HG02884 (cell line): ENCODE measurements around the gene HORMAD2.
"Not testable (repeated sequence)": the region's sequence is repeated elsewhere in the genome, so short reads cannot be mapped to it uniquely, and the experiment has no call there.

ENCODE experiments used
- ATAC-seq: cut with Tn5 transposase; IDR thresholded peaks from one replicate; pipeline ENCODE4 v1.9.1; 2021; ENCODE audit warnings: mild to moderate bottlenecking, moderate library complexity; ENCODE audit not compliant: unreplicated experiment

HORMAD2 gene

GRCh38 chr22:30205281-30206115, 125.2 kb downstream of the HORMAD2 start:
- no peak for ATAC-seq

- ATAC-seq: no peak
Measured at GRCh38 chr22:30206944-30207343, 126.7 kb downstream of the HORMAD2 start.

GRCh38 chr22:30208631-30209603, 128.7 kb downstream of the HORMAD2 start:
- no peak for ATAC-seq

DNA sequence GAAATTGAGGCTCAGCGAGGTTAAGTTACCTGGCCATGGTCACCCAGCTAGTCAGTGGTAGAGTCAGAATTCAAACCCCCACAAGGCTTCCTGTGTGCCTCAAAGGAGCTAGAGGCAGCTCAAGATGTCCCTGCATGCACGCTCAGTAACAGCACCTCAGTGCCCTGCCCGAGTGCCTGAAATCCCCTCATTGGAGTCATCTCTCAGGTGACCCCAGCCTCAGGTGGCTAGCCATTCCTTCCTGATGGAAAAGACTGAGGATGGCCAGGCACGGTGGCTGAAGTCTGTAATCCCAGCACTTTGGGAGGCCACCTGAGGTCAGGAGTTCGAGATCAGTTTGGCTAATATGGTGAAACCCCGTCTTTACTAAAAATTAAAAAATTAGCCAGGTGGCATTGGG, 129.4 kb downstream of the HORMAD2 start:
- ATAC-seq: no peak

DNA sequence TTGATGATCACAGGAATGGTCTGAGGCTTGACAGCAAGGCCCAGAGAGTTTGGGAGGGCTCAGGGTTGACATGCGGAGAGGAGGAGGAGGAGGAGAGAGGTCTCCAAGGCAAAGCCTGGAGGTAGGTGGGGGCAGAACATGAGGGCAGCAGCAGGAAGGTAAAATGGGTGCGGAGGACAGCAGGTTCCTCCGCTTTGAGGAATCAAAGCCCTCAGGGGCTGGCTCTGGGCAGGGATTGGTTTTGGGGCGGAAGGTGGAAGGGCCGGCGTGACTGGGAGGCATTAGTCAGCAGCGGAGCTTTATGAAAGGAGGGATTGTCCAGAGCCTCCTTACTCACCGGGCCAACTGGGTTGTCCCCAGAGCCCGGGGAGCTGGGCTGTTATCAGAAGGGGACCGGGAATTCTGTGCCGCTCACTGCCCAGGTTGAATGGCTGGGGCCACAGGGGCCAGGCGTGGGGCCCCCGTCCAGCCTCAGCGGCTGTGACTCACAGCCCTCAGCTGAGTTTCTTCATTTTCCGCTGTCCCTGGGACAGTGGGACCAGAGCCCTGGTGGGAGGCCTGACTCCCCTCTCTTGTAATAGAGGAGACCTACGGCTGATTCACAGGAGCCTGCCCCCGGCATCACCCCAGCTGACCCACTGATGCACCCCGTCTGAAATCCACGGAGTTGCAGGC, 130.1 kb downstream of the HORMAD2 start:
- no peak for ATAC-seq

DNA sequence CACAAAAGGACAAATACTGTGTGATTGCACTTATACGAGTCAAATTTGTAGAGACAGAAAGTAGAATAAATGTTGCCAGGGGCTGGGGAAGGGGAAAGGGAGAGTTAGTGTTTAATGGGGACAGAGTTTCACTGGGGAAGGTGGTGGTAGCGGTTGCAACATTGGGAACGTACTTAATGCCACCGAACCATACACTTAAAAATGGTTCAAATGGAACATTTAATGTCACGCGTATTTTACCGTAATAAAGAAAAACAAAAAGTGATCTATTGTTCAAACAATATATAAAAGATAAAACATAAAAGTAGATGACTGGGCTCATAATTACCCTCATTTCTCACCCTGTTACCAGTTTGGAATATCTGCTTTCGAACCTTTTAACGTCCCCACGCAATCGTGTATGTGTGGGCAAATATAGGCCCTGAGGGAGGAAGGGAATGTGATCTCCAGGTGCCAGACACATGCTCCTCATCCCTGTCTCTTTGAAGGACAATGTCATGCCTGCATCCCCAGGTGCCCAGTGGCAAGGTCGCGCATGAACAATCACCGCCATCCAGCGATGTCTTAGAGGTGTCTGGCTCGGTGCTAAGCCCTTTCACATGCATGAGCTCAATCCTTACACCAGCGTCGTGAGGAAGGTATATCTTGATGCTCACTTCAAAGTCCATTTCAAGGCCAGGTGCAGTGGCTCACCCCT, 131.0 kb downstream of the HORMAD2 start:
- ATAC-seq: no peak

GRCh38 chr22:30212363-30212995, 132.2 kb downstream of the HORMAD2 start:
- no peak for ATAC-seq

GRCh38 chr22:30212996-30213441, 132.8 kb downstream of the HORMAD2 start:
- no peak for ATAC-seq

DNA sequence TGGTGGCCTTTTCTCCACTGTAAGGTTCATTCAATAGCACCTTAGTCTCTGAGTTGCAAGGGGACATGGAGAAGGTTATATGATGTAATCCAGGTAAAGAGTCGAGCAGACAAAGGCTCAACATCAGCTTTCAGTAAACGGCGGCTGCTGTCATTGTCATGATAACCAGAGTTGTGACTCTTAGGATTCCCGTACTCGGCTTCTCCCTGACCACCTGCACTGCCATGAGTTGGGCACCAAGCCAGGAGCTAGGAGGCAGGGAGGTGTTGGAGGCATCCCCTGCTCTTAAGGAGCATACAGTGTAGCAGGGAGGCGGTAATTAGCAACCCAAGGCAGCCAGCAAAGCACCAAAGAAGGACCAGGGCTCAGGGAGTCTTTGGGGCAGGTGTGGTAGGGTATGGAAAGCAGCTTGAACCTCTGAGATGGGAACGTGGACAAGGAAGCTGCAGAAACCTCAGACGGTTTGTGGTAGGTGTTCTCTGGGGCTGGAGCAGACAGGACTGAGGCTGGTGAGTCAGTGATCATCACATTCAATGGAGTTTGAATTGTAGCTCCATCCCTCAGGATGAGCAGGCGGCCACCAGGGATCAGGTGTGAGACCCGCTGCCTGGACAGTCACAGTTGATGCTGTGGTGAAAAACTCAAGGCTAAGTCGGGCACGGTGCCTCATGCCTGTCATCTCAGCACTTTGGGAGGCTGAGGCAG, 134.6 kb downstream of the HORMAD2 start:
- ATAC-seq: no peak

- ATAC-seq: not testable (repeated sequence)
Measured at GRCh38 chr22:30216272-30216671, 136.0 kb downstream of the HORMAD2 start.

DNA sequence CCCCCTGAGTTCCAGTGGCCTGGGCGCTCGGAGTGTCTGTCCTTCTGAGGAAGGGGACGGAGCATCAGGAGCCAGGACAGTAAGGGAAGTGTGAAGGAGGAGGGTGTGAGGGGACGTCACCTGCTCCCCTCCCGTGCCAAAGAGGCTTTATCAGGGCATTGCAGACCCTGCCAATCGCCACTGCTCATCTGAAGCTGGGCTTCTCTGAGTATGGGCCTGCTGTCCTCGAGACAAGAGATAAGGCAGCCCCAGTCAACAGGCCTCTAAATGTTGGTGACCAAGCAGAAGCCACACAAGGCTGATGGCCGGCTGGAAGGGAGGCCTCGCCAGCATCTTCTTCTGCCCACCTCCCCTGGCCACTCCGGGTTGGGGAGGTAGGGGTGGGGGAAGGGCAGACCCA, 136.4 kb downstream of the HORMAD2 start:
- ATAC-seq: no peak

DNA sequence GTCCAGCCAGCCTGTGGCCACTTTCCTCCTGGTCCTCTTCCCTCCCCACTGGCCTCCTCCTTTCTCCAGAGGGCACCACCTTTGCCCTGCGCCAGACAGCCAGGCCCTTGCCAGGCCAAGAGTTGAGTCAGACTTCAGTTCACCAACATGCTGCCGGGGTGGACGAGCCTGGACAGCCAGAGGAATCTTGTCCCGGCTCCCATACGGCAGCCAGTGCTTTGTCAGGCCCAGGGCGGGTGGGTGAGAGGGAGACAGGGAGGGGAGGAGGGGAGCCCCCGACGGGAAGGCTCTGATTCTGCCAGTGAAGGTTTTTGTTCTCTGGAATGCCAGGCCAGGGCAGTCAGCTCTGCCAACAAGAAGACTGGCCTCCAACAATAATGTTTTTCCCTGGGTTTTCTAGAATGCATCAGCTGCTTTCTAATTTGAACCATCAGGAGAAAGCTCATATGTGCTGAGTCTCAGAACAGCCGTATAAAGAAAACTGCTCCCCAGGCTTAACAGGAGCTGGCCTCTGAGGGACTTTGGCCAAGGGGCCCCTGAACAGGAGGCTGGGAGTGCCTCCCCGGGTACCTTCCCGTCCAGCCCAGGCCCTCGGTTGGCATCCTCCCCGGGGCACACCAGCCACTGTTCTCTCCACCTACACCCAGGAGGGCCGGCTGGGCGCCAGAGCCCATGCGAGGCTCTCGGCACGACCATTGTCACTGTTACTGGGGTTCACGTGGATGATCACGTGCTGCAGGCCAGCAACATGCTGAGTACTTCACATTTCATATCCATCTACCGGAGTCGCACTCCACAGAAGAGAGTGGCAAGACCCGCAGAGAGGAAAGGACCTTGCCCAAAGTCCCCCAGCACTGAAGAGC, 137.7 kb downstream of the HORMAD2 start:
- ATAC-seq: no peak

GRCh38 chr22:30219049-30219654, 138.9 kb downstream of the HORMAD2 start:
- ATAC-seq: no peak

GRCh38 chr22:30219668-30220278, 139.5 kb downstream of the HORMAD2 start:
- ATAC-seq: no peak

GRCh38 chr22:30220338-30221012, 140.2 kb downstream of the HORMAD2 start:
- no peak for ATAC-seq

DNA sequence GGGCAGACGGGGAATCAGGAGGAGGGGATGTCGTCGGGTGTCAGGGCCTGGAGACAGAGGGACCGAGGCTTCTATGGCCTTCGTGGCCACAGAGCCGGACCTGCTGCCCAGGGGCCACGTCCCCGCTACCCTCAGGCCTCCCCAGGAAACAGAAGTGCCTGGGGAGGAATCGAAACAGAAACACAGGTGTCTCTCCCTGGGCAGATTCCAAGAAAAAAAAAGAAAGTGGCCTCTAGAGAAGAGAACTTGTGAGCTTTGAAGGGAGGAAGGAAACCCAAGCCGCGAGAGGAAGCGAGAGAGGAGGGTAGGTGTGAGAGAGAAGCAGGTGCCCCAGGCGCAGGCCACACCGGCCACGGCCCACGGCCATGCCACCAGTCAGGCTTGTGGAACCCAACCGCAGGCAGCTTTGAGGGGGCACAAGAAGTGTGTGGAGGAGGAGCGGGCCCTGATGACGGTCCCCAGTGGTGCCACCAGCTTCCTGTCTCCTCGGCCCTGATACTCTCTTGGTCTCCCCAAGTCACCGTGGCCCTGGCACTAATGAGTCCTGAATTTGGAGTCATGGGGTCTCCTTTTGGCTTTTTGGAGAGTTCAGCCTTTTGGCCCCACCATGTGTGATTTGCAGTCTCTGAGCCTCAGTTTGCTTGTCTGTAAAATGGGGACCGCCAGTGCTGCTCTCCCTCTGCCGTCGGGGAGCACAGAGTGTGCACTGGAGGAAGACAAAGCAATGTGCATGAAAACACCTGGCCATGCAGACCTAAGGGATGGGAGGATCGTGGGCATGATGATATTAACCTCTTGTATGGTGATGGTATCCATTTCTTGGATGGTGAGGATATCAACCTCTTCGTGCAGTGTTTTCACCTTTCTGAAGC, 141.1 kb downstream of the HORMAD2 start:
- no peak for ATAC-seq
